HepG2 (cell line): ENCODE data around the gene KDM8. TPM values are rescaled to one million over a fixed set of nuclear protein-coding genes. Genes with fewer than 3 reads are reported as not detected.

ENCODE experiments used
- CCDC6 ChIP-seq: sonication (generic); formaldehyde crosslinking; IDR thresholded peaks from 2 replicates; pipeline ENCODE4 v1.8.1; 2022; ENCODE audit warnings: mild to moderate bottlenecking, missing genetic modification reagents, moderate library complexity
- POLR2AphosphoS5 ChIP-seq: IDR thresholded peaks from 2 replicates; pipeline ENCODE4 v1.6.1; 2012; ENCODE audit warnings: low read depth, low read length
- PRMT3 ChIP-seq: sonication (generic); formaldehyde crosslinking; IDR thresholded peaks from 2 replicates; pipeline ENCODE4 v1.8.1; 2022; ENCODE audit warnings: low read depth, mild to moderate bottlenecking, moderate library complexity, missing genetic modification reagents, borderline replicate concordance
- SIX4 ChIP-seq: sonication (generic); formaldehyde crosslinking; IDR thresholded peaks from 2 replicates; pipeline ENCODE4 v1.4.0; 2020; ENCODE audit warnings: missing genetic modification reagents
- SMARCC2 ChIP-seq: fragments of 450-650 bp; IDR thresholded peaks from 2 replicates; pipeline ENCODE4 v1.6.1; 2017; ENCODE audit warnings: antibody characterized with exemption, mild to moderate bottlenecking
- YY1 ChIP-seq: IDR thresholded peaks from 2 replicates; pipeline ENCODE4 v1.6.1; 2011; ENCODE audit warnings: low read length, low read depth, moderate library complexity, mild to moderate bottlenecking; ENCODE audit not compliant: insufficient read depth, insufficient replicate concordance
- ZFP37 ChIP-seq: sonication (generic); formaldehyde crosslinking; IDR thresholded peaks from 2 replicates; pipeline ENCODE4 v1.4.0; 2020; ENCODE audit warnings: missing genetic modification reagents, borderline replicate concordance
- ZNF20 ChIP-seq: sonication (generic); formaldehyde crosslinking; IDR thresholded peaks from 2 replicates; pipeline ENCODE4 v1.4.0; 2020; ENCODE audit warnings: mild to moderate bottlenecking, moderate library complexity, missing genetic modification reagents
- ZNF234 ChIP-seq: sonication (generic); formaldehyde crosslinking; conservative IDR thresholded peaks from 2 replicates; pipeline ENCODE4 v1.5.1; 2020; ENCODE audit warnings: mild to moderate bottlenecking, missing genetic modification reagents
- ZNF382 ChIP-seq: sonication (generic); formaldehyde crosslinking; IDR thresholded peaks from 2 replicates; pipeline ENCODE4 v1.5.0; 2020; ENCODE audit warnings: missing genetic modification reagents, mild to moderate bottlenecking, borderline replicate concordance
- ZNF530 ChIP-seq: sonication (generic); formaldehyde crosslinking; IDR thresholded peaks from 2 replicates; pipeline ENCODE4 v1.5.0; 2020; ENCODE audit warnings: low read depth, mild to moderate bottlenecking, missing genetic modification reagents
- ZNF775 ChIP-seq: sonication (generic); formaldehyde crosslinking; IDR thresholded peaks from 2 replicates; pipeline ENCODE4 v1.4.0; 2020; ENCODE audit warnings: missing genetic modification reagents, mild to moderate bottlenecking, moderate library complexity, borderline replicate concordance
- ZSCAN22 ChIP-seq: sonication (generic); formaldehyde crosslinking; IDR thresholded peaks from 2 replicates; pipeline ENCODE4 v1.4.0; 2020; ENCODE audit warnings: mild to moderate bottlenecking, missing genetic modification reagents
- polyA plus RNA-seq, 8 experiments: library from polyadenylated mRNA; depleted of rRNA in 3 of 8; stranded (reverse) in 7 of 8; unstranded in 1 of 8; fragments of >200 nt; fragmentation: Illumina TruSeq in 4 of 8; extraction: Trizol in 4 of 8; gene quantifications; 2 replicates each; pipeline versions ENCODE4 v1.2.1 to v1.2.3, GENCODE V29; 2011 to 2016; ENCODE audit warnings: low read depth in 4 of 8, missing spikeins in 1 of 8, mixed read lengths in 1 of 8; ENCODE audit not compliant: insufficient read depth in 1 of 8
- total RNA-seq, 5 experiments: library from RNA; depleted of rRNA; stranded (reverse); fragments of >200 nt; fragmentation: Illumina TruSeq; extraction: Trizol; gene quantifications; 2 replicates each; pipeline ENCODE4 v1.2.3, GENCODE V29; 2016; ENCODE audit warnings: low read depth in 1 of 5
- TF ChIP-seq, protein P1 (sequence below): sonication (generic); formaldehyde crosslinking; IDR thresholded peaks from 2 replicates; pipeline ENCODE4 v1.5.1; 2020; ENCODE audit warnings: mild to moderate bottlenecking, missing genetic modification reagents
- TF ChIP-seq, protein P2 (sequence below): sonication (generic); formaldehyde crosslinking; IDR thresholded peaks from 2 replicates; pipeline ENCODE4 v1.4.0; 2020; ENCODE audit warnings: missing genetic modification reagents, borderline replicate concordance
- TF ChIP-seq, protein P3 (sequence below): sonication (generic); formaldehyde crosslinking; IDR thresholded peaks from 2 replicates; pipeline ENCODE4 v1.5.1; 2020; ENCODE audit warnings: mild to moderate bottlenecking, missing genetic modification reagents, borderline replicate concordance

The KDM8 gene
- total and polyA plus RNA-seq, 2 of the 13 experiments (the other 11 are each of a cell fraction or from before 2014, with no cell fraction given): 3.3 to 8.6 TPM

- TF ChIP-seq, protein P1, sequence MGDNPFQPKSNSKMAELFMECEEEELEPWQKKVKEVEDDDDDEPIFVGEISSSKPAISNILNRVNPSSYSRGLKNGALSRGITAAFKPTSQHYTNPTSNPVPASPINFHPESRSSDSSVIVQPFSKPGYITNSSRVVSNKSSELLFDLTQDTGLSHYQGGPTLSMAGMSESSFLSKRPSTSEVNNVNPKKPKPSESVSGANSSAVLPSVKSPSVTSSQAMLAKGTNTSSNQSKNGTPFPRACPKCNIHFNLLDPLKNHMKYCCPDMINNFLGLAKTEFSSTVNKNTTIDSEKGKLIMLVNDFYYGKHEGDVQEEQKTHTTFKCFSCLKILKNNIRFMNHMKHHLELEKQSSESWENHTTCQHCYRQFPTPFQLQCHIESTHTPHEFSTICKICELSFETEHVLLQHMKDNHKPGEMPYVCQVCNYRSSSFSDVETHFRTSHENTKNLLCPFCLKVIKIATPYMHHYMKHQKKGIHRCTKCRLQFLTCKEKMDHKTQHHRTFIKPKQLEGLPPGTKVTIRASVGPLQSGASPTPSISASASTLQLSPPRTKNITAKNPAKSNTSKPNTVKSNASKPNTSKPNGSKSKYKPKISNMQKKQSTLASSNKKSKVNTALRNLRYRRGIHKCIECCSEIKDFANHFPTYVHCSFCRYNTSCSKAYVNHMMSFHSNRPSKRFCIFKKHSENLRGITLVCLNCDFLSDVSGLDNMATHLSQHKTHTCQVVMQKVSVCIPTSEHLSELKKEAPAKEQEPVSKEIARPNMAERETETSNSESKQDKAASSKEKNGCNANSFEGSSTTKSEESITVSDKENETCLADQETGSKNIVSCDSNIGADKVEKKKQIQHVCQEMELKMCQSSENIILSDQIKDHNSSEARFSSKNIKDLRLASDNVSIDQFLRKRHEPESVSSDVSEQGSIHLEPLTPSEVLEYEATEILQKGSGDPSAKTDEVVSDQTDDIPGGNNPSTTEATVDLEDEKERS: no peak
- TF ChIP-seq, protein P2, sequence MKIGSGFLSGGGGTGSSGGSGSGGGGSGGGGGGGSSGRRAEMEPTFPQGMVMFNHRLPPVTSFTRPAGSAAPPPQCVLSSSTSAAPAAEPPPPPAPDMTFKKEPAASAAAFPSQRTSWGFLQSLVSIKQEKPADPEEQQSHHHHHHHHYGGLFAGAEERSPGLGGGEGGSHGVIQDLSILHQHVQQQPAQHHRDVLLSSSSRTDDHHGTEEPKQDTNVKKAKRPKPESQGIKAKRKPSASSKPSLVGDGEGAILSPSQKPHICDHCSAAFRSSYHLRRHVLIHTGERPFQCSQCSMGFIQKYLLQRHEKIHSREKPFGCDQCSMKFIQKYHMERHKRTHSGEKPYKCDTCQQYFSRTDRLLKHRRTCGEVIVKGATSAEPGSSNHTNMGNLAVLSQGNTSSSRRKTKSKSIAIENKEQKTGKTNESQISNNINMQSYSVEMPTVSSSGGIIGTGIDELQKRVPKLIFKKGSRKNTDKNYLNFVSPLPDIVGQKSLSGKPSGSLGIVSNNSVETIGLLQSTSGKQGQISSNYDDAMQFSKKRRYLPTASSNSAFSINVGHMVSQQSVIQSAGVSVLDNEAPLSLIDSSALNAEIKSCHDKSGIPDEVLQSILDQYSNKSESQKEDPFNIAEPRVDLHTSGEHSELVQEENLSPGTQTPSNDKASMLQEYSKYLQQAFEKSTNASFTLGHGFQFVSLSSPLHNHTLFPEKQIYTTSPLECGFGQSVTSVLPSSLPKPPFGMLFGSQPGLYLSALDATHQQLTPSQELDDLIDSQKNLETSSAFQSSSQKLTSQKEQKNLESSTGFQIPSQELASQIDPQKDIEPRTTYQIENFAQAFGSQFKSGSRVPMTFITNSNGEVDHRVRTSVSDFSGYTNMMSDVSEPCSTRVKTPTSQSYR: no peak
- TF ChIP-seq, protein P3, sequence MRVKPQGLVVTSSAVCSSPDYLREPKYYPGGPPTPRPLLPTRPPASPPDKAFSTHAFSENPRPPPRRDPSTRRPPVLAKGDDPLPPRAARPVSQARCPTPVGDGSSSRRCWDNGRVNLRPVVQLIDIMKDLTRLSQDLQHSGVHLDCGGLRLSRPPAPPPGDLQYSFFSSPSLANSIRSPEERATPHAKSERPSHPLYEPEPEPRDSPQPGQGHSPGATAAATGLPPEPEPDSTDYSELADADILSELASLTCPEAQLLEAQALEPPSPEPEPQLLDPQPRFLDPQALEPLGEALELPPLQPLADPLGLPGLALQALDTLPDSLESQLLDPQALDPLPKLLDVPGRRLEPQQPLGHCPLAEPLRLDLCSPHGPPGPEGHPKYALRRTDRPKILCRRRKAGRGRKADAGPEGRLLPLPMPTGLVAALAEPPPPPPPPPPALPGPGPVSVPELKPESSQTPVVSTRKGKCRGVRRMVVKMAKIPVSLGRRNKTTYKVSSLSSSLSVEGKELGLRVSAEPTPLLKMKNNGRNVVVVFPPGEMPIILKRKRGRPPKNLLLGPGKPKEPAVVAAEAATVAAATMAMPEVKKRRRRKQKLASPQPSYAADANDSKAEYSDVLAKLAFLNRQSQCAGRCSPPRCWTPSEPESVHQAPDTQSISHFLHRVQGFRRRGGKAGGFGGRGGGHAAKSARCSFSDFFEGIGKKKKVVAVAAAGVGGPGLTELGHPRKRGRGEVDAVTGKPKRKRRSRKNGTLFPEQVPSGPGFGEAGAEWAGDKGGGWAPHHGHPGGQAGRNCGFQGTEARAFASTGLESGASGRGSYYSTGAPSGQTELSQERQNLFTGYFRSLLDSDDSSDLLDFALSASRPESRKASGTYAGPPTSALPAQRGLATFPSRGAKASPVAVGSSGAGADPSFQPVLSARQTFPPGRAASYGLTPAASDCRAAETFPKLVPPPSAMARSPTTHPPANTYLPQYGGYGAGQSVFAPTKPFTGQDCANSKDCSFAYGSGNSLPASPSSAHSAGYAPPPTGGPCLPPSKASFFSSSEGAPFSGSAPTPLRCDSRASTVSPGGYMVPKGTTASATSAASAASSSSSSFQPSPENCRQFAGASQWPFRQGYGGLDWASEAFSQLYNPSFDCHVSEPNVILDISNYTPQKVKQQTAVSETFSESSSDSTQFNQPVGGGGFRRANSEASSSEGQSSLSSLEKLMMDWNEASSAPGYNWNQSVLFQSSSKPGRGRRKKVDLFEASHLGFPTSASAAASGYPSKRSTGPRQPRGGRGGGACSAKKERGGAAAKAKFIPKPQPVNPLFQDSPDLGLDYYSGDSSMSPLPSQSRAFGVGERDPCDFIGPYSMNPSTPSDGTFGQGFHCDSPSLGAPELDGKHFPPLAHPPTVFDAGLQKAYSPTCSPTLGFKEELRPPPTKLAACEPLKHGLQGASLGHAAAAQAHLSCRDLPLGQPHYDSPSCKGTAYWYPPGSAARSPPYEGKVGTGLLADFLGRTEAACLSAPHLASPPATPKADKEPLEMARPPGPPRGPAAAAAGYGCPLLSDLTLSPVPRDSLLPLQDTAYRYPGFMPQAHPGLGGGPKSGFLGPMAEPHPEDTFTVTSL (CRISPR knock-in tag): no peak; the same call in 1 of the 2 replicates
- TF ChIP-seq SIX4 (CRISPR knock-in tag) (no peak), CCDC6 (CRISPR knock-in tag) (no peak), ZNF775 (no peak), POLR2AphosphoS5 (peak; percentile 59), ZSCAN22 (CRISPR knock-in tag) (no peak), PRMT3 (CRISPR knock-in tag) (no peak), ZNF530 (CRISPR knock-in tag) (no peak), YY1 (peak; percentile 20), ZNF234 (no peak), SMARCC2 (no peak), ZNF20 (CRISPR knock-in tag) (no peak), ZFP37 (CRISPR knock-in tag) (no peak), ZNF382 (CRISPR knock-in tag) (no peak)
These were observed 66.2 kb downstream of the KDM8 start (continued) for GRCh38 chr16:27269300-27270150.
